Skin epidermis (tissue), 12 donors: ENCODE measurements around the gene CKS1B.
A peak's percentile ranks its signal among the peaks of the same experiment; 100 is the strongest.

Experiments used
- H3K27ac ChIP-seq, 21 experiments: fragments of 200-600 bp; sonication (generic) in 11 of 21; one replicate each; pipeline ENCODE4 v1.5.0; 2020; ENCODE audit warnings: mild to moderate bottlenecking in 3 of 21, inconsistent platforms in 2 of 21, moderate library complexity in 2 of 21
- H3K4me3 ChIP-seq, 7 experiments: fragments of 200-600 bp; sonication (generic) in 2 of 7; one replicate each; pipeline ENCODE4 v1.5.0; 2020; ENCODE audit warnings: inconsistent platforms in 2 of 7, mild to moderate bottlenecking in 2 of 7, moderate library complexity in 1 of 7

The CKS1B gene

DNA sequence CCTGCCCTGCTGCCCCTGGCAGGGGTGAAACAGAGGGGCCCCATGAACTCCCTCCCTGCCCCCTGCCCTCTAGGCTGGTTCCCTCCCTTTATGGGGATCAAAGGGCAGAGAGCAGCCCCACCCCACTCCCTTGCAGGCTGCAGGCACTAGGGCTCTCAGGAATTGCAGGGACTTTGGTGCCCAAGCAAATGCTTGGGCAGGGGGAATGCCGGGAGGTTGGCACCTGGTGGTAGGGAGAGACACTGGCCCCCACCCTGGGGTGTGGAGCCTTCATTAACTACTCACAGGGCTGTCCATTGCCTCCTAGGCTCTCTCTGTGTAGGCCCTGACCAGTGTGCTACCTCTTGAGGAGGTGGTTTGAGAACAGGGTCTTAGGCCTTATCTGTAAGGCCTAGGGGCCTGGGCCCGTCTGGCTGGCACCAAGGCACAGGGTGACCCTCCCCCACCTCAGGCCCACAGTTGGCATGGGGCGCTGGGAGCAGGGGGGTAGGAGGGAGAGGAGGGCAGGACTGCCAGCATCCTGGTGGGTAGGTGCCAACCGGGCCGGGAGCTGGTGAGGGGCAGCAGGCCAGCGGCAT, 32.9 kb downstream of the CKS1B start:
- peak overlapping the region; percentile 25 to 99 (median 96) for H3K27ac ChIP-seq
- peak overlapping the region in 5 of 7 experiments; percentile 36 to 57 (median 42) for H3K4me3 ChIP-seq

DNA sequence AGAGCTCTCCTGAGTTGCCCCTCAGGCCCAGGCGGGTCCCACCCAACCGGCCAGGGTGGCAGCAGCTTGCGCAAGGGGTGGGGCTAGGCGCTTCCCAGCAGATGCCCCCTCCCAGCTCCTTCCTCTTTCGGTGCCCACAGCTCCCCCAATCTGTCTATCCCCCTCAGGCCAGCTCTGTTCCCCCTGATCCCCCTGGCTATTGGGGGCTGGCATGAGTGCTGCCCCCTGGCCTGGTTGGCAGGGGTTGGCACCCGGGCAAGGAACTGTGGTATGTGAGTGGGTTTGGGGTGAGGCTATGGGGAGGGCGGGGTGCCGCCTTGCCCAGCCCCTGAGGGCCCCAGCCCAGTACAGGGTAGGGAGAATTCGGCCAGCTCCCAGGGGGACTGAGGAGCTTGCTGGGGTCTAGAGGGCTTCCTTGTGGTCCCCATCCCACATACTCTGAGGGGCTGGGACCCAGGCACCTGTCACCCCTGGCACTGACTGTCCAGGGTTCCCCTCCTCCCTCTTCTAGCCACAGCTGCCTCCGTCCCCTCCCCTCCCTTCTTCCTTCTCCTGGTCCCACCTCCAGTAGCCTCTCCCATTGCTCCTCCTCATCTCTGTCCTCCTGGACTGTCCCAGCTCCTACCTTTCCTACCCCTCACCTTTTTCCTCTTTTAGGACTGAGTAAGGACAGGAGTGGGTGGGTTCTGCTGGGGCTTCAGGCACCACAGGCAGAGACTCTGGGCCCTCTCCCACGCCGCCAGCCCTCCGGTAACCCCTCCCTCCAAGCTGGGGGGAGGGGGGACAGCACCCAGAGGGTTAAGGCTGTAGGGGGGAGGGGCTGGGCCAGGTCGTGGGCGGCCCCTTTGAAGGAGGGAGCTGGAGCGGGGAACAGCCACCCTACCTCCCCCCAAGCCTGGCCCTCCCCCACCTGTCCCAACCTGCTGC, 33.8 kb downstream of the CKS1B start:
- H3K4me3 ChIP-seq = peak overlapping the region; percentile 36 to 57 (median 41)
- H3K27ac ChIP-seq = peak overlapping the region; percentile 49 to 99 (median 96)

DNA sequence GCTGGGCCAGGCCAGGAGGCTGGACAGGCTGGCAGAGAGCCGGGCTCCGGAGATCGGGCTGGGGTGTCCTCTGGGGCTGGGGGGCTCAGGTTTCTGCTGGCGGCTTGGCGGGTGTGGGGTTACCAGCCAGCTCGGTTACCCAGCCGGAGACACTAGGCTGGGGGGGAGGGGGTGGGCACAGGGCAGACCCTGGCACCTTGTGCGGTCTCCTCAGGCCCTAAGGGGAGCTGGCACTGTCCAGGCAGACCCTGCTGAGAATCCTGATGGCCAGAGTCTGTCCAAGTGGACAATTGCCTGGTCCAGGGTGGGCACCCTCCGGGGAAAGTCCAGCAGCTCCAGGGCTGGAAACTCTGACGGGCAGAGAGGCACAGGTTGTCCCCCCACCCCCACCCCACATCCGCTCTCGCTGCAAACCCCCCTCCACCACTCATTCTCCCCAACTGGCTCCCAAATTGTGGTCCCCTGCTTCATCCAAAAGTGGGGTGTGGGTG, 34.8 kb downstream of the CKS1B start:
- Histone ChIP-seq H3K27ac (peak overlapping the region; percentile 49 to 99 (median 96)), H3K4me3 (peak overlapping the region; percentile 36 to 57 (median 41))

DNA sequence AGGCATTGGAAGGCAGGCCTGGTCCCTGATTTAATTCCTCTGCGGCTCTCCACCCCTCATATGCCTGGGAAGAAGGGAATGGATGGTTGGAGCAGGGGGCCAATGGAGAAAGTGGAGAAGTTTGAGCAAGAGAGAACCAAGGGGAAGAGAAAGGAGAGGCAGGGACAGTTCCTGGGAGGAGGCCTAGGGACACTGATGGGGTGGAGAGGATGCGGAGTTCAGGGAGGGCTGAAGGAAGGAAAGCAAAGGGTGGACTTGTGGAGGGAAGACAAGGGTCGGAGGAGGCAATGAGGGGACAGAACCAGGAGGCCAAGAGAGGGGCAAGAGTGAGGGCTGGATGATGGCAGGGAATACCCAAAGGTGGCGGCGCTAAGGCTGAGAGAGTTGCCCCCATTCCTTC, 35.3 kb downstream of the CKS1B start:
- Histone ChIP-seq H3K27ac (peak overlapping the region in 20 of 21 experiments; percentile 81 to 99 (median 96)), H3K4me3 (peak overlapping the region; percentile 36 to 57 (median 41))

DNA sequence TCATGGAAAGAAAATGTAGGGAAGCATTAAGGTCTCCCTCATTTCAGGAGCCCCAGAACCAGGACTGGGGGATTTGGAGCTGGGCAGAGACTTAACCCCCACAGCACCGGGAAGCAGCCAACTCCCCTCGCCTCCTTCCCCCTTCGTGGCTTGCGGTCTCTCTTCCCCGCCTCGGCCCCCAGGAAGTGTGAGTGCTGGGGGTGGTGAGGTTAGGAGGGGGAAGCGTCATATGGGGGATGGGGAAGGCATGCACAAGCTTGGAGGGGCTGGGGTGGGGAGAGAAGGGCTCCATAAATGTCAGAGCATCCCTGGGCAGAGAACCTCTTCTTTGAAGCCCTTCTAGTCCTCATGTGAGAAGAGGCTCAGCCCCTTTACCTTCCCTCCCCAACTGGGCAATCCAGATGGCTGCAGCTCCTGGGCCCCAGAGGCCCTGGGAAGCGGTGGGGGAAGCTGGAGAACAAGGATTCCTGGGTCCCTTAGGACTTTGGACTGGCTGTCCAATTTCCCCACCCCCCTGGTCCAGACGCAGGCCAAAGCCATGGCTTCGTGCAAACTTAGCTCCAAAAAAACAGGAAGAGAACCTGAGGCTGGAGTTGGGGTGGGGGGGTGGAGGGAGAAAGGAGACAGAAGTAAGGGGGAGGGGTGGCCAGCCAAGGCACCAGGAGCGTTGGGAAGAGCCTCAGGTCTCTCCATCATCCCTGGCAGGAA, 35.9 kb downstream of the CKS1B start:
- Histone ChIP-seq H3K27ac (peak overlapping the region in 20 of 21 experiments; percentile 81 to 99 (median 96)), H3K4me3 (peak overlapping the region in 6 of 7 experiments; percentile 36 to 57 (median 40))

DNA sequence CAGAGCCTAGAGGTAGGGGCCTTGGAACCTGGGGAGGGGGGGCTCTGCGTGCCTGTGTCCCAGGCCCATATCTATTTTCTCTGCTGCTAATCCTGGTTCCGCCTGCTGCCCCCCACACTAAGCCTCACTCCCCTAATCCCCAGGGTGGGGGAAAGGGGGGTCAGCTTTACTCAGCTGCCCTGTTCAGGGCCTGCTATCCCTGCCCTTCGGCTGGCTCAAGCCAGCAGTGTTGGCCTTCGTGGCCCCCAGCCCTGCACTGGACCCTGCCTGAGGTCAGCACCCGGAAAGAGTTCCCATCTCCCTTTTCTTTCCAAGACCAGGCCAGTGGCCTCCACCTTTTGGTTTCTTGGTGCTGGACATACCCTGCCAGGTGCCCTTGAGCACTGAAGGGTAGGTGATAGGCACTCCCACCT, 36.5 kb downstream of the CKS1B start:
- peak overlapping the region in 20 of 21 experiments; percentile 79 to 99 (median 96) for H3K27ac ChIP-seq
- peak overlapping the region in 5 of 7 experiments; percentile 37 to 57 (median 41) for H3K4me3 ChIP-seq

DNA sequence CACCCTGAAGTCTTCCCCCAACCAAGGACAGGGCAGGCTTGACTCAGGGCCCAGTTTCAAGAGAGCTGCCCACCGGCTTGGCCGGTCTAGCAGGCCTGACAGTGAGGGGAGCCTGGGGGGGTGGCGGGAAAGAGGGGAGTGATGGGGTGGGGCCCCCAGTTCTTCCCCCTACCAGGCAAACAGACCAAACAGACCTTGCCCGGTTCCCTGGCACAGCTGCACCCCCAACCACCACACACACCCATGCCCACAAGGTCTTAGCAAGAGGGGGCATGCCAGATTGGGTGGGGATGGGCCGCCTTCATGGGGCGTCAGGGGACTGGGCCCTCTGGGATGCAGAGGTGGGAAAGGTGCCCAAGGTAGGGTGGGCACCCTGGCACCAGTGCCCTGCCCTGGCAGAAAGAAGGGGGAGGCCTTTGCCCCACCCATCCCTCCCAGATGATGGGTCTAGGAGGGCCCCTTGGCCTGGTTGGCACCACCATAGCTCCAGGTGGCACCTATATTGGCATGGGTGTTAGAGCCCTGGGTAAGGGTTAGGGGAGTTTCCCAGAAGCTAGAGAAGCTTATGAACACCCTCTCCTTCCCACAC, 37.0 kb downstream of the CKS1B start:
- Histone ChIP-seq H3K4me3 (peak overlapping the region in 3 of 7 experiments; percentile 39 to 57 (median 49)), H3K27ac (peak overlapping the region in 20 of 21 experiments; percentile 79 to 99 (median 96))

DNA sequence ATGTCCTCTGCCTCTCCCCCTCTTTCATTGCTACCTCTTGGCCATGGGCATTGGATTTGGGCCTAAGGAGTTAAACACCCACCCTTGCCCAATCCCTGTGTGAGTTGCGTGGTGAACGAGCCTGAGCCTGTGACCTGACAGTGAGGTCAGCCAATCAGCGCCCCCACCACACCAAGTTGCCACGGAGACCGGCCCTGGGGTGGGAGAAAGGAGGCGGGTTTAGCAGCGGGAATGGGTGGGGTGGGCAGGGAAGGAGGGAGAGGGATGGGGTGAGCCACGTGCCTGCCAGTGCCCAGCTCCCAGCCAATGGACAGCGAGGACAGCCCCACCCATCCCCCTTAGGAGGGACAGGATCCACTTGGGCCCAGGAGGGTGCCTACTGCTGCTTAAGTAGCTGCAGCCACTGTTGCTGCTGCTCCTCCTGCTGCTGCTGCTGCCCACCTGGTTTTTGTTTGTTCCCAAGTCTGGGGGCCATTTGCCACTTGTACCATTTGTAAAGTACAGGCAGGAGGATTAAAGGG, 37.6 kb downstream of the CKS1B start:
- H3K4me3 ChIP-seq = peak overlapping the region in 1 of 7 experiments; percentile 57
- H3K27ac ChIP-seq = peak overlapping the region in 20 of 21 experiments; percentile 76 to 99 (median 96)

DNA sequence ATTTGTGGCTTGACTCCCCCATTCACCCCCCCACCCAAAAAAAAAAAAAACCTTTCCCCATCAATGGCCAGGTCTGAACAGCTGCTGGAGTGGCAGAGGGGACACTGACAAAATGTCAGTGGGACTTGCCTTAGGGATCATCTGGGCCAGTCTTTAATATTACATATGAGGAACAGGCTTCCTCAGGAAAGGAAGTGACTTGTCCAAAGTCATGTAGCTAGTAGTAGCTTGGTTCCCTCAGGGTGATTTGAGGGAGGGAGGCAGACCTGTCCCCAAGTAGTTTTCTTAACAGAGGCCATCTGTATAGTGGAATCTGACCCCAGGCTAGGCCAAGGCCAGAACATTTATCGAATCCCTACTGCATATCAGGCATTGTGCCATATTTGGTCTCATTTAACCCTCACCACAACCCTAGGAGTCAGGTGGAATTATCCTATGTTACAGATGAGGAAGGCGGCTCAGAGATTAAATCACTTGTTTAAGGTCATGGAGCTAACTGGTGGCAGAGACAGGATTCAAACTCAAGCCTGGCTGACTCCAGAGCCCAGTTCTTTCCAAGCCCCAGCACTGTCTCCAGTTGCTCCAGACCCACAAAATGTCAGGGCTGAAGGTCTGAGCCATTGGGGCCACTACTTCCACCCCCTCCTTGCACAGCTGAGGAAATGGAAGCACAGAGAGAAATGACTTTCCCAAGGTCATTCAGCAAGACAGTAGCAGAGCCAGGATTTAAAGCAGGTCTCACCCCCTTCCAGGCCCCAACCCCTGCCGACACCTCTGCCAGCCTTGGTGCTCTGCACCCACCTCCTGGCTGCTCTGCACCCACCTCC, 38.5 kb downstream of the CKS1B start:
- Histone ChIP-seq H3K4me3 (peak overlapping the region in 1 of 7 experiments; percentile 57), H3K27ac (peak overlapping the region in 20 of 21 experiments; percentile 35 to 99 (median 96))

DNA sequence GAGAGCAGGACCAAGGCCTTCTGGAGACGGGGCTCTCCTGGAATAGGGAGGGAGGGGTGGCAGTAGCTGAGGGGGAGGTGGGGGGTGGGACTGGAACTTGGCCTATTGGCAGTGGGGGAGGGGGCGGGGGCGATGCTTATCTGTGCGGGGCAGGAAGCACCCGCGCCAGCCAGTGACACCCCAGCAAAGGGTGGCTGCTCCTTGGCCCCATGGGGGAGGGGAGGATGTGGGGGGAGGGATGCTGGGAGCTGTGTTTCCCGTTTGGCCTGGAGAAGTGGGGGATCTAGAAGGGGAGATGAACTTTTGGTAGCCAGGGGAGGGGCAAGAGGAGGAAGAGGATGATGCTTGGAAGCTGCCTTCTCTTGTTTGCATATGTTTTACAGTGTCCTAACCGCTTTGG, 39.2 kb downstream of the CKS1B start:
- Histone ChIP-seq H3K4me3 (no peak overlapping the region), H3K27ac (peak overlapping the region in 20 of 21 experiments; percentile 35 to 99 (median 96))

DNA sequence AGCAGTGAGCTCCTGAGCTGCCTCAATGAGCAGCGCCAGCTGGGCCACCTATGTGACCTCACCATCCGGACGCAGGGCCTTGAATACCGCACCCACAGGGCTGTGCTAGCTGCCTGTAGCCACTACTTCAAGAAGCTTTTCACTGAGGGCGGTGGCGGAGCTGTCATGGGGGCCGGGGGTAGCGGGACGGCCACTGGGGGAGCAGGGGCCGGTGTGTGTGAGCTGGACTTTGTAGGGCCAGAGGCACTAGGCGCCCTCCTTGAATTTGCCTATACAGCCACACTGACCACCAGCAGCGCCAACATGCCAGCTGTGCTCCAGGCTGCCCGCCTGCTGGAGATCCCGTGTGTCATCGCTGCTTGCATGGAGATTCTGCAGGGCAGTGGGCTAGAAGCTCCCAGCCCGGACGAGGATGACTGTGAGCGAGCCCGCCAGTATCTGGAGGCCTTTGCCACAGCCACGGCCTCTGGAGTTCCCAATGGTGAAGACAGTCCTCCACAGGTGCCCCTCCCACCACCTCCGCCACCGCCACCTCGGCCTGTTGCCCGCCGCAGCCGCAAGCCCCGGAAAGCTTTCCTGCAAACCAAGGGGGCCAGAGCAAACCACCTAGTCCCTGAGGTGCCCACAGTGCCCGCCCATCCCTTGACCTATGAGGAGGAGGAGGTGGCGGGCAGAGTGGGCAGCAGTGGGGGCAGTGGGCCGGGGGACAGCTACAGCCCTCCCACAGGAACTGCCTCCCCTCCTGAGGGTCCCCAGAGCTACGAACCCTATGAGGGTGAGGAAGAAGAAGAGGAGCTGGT, 40.4 kb downstream of the CKS1B start:
- H3K27ac ChIP-seq = peak overlapping the region in 16 of 21 experiments; percentile 22 to 99 (median 88)
- H3K4me3 ChIP-seq = no peak overlapping the region

DNA sequence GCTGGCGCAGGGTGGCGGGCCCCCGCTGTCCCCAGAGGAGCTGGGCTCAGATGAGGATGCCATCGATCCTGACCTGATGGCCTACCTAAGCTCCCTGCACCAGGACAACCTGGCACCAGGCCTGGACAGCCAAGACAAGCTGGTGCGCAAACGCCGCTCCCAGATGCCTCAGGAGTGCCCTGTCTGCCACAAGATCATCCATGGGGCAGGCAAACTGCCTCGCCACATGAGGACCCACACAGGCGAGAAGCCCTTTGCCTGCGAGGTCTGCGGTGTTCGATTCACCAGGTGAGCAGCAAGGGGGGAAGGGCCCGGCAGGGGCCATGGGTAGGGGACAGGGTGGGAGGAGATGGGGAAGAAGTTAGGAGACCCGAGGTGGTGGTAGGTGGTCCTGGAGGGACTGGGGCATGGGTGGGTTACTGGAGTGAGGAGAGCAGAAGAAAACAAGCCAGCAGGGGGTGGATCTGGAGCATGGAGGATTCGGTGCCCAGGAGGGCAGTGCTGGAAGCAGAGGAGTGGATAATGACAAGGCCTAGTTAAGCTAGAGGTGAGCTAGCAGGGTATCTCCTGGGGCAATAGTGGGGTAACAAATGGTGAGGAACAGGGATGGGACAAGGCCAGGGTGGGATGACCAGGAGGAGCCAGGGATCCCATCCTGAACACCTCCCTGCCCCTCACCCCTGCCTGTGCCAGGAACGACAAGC, 41.2 kb downstream of the CKS1B start:
- H3K27ac ChIP-seq = peak overlapping the region in 19 of 21 experiments; percentile 37 to 99 (median 84)
- no peak overlapping the region for H3K4me3 ChIP-seq

DNA sequence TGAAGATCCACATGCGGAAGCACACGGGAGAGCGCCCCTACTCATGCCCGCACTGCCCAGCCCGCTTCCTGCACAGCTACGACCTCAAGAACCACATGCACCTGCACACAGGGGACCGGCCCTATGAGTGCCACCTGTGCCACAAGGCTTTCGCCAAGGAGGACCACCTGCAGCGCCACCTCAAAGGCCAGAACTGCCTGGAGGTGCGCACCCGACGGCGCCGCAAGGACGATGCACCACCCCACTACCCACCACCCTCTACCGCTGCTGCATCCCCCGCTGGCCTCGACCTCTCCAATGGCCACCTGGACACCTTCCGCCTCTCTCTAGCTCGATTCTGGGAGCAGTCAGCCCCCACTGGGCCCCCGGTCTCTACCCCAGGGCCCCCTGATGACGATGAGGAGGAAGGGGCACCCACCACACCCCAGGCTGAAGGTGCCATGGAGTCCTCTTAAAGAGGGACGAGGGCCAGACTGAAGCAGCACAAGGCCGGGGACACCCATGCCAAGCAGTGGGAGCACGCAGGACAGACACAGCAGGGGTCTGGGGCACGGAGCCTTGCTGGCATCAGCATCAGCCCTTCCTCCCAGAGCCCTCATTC, 41.9 kb downstream of the CKS1B start:
- H3K4me3 ChIP-seq = no peak overlapping the region
- peak overlapping the region in 20 of 21 experiments; percentile 57 to 99 (median 84) for H3K27ac ChIP-seq

DNA sequence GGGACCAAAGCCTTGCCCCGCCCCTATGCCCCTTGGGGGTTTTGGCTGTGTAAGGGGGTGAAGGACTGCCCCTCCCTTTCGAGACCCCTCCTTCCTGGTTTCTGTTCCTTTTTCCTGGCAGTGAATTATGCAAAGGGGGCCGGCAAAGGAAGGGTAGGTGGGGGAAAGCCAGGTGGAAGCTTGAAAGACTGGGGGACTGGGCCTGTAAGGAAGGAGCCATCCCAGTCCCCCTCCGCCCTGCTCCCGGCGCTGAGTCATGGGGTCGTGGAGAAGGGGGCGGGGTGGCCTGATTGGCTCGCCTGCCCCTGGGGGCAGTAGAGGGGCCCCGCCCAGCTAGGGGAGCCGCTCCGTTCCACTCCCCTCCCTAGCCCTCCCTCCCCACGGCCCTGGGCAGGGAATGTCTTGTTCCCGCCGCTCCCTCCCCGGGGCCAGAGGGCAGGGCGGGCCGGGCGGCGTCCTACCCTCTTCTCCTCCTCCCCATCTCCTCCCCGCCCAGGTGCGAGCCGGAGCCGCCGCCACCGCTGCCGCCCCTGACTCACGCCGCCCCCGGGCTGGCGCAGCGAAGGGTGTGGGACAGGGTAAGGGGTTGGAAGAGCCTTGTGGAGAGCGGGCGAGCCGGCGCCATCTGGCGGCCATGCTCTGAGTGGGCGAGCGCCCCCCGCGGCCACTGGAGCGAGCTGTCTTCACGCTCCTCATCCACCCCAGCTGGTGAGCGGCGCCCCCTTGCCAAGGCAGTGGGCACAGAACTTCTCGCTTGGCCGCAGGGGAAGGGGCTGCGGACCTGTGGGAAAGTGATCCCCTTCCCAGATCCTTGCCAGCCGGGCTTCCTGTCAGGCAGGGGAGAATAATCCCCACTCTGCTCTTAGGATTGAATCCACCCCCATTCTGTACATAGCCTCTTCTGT, 42.8 kb downstream of the CKS1B start:
- Histone ChIP-seq H3K27ac (peak overlapping the region in 20 of 21 experiments; percentile 57 to 99 (median 84)), H3K4me3 (peak overlapping the region; percentile 8 to 32 (median 20))

DNA sequence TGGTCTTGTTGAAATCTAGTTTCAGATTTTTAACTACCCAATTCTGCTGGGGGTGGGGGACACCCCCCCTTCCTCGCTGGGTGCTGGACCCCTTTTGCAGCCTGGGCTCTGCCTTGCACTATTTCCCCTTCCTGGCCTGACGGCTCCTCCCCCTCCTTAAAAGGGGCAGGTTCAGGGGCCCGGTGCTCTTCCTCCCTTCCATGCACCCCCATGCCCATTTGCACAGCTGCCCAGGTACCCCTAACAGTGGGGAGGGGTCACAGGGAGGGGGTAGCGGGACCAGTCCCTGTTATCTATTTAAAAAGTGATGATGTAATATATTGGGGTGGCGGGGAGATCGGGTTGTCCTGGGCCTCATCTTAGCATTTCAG, 43.5 kb downstream of the CKS1B start:
- Histone ChIP-seq H3K4me3 (peak overlapping the region in 5 of 7 experiments; percentile 8 to 32 (median 18)), H3K27ac (peak overlapping the region in 19 of 21 experiments; percentile 57 to 99 (median 84))
